Measurements from ENCODE around the gene PLA2G2A. TPM values are rescaled to one million over a fixed set of nuclear protein-coding genes. Genes with fewer than 3 reads are reported as not detected.
"Not testable (repeated sequence)": the region's sequence is repeated elsewhere in the genome, so short reads cannot be mapped to it uniquely, and the experiment has no call there.

The PLA2G2A gene
- total RNA-seq, 1 donor from 2014 or later = not detected

GRCh38 chr1:19973616-19974015, 5.8 kb downstream of the PLA2G2A start:
- no peak for DNase-seq (ENCODE audit: low read depth)

DNA sequence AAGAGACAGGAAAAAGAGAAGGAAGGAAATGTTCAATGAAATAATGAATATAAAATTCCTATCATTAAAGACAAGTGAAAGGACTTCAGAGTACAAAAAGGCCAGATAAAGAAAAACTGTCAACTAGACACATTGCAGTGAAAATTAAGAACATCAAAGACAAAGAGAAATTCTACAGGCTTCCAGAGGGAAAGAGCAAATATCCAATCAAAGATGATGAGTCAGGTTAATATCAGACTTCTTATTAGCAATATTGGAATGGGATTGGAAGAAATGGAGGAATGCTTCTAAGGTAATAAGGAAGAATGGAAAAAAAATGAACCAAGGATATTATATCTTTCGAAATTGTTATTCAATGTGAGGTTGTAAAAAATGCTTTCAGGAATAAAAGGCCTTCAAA, 7.8 kb downstream of the PLA2G2A start:
- no peak for DNase-seq (ENCODE audit: low read depth)

- no peak for DNase-seq (ENCODE audit: low read depth)
Measured at GRCh38 chr1:19969898-19970660, 9.3 kb downstream of the PLA2G2A start.

DNA sequence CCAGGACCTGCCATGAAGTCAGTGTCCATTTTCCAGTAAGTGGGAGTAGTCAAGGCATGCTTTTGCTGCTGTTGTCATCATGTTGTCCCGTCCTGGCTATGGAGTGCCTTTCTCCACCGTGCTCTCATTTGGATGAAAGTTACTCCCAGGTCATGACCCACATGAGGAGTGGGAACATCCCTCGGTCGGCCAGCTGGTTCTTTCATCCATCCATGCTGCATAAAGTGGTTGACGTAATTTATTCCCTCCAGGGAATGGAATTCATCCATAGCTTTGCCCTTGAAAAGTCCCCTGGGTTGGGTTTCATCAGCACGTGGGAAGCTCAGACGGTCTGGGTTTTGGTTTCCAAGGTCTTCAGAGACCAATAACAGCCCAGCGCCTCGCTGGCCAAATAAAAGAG, 11.6 kb downstream of the PLA2G2A start:
- DNase-seq (ENCODE audit: low read depth) = no peak

- DNase-seq (ENCODE audit: low read depth) = no peak
Measured at GRCh38 chr1:19964542-19964941, 14.9 kb downstream of the PLA2G2A start.

DNA sequence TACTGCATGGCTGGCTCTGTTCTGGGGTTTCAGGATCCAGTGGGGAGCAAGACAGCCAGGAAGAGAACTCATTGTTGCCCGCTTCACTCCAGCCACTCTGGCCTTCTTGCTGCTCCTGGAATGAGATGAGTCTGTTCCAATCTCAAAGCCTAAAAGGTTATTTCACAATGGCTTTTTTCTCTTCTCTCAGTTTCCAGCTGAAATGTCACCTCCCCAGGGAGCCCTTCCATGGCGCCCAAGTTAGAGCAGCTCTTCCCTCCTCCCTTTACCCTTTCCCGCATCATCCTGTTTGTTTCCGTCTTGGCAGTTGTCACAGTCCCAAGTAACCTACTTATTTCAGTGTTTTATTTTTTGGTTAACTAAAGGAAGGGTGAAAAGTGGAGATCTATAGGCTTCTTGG, 15.8 kb downstream of the PLA2G2A start:
- DNase-seq (ENCODE audit: low read depth) = no peak

DNA sequence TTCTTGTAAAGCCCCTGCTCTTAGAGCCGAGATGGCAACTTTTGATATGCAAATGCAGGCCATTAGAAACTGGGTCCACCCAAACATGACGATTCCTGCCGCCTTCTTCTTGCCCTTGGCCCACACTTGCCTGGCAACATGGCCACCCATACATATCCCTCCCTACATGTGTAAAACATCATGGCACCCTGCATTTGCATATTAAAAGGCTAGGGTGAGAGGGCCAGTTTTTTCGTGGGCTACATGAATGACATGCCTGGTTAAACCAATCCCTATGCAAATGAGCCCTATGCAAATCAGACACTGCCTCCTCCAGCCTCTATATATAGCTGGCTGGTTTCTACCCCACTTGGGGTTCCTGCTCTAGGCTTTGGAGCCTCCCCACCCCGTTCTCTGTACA, 18.8 kb downstream of the PLA2G2A start:
- no peak for DNase-seq (ENCODE audit: low read depth)

DNA sequence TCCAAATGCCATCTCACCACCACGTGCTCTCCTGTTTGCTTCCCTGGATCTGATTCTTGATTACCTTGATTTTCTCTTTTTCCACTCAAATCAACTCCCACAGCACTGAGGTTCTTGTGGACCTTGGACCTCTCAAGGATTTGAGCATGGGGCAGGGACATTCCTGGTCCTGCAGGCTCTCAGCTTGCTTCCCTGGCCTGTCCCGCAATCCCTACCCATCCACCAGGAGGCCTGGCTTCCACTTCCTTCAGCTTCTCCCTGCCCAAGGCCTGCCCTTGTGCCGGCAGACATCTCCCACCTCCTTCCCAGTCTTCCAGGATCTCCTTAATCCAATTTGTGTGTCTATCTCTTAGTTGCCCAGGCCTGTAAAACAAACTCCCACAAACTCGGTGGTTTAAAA, 21.6 kb downstream of the PLA2G2A start:
- no peak for DNase-seq (ENCODE audit: low read depth)

DNA sequence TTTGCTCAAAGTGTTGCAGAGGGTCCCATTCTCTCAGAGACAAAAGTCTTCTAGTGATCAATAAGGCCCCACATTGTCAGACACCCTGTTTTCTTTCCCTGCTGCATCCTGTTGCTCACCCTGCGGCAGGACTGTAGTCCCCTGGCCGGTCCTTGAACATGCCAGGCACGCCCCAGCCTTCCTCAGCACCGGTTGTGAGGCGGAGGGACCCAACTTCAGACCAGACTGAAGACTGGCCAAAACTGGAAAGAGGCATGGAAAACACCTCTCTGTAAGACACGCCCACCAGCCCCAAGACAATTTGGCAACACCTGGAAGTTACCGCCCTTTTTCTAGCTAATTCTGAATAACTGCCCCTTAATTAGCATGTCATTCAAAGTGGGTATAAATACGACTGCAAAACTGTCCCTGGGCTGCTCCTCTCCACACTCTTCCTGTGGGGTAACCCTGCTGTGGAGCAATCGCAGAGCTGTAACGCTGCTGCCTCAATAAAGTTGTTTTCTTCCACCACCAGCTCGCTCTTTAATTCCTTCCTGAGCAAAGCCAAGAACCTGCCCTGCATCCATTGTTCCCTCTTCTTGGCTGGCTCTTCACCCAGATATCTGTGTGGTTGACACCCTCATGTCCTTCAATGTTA, 23.8 kb downstream of the PLA2G2A start:
- no peak for DNase-seq (ENCODE audit: low read depth)

DNA sequence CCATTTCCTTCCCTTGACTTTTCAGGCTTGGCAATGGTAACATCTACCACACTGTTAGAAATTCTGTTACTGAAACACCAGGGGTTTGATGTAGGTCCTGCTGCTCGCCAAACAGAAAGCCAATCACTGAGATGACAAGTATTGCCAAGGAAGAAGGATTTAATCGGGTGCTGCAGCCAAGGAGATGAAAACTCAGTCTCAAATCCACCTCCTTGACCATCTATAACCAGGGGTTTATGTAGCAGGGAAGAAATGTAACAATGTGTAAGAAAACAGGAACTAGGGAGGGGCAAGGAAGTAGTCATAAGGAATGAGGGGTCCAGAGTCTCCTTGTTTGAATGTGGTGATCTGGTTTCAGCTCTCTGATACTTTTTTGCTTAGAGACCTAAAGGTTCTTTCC, 25.4 kb downstream of the PLA2G2A start:
- DNase-seq (ENCODE audit: low read depth) = no peak

DNA sequence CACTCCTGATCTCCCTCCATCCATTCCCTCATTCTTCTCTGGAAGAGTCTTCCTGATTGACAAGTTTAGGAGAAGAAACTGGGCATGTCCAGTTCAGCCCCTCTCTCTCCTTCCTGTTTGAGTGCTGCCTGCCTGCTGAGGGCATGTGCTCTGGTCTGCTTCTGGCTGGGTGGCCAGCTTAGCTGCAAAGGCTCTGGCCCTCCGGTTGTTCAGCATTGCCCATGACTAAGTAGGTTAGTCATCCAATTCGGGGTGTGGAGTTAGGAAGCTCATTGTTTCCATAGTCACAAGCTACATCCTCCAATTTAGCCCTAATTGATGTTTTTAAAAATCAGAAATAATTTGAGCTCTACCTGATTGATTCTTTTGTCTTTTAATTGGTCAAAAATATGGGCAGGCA, 30.4 kb downstream of the PLA2G2A start:
- DNase-seq (ENCODE audit: low read depth) = peak; percentile 80

DNA sequence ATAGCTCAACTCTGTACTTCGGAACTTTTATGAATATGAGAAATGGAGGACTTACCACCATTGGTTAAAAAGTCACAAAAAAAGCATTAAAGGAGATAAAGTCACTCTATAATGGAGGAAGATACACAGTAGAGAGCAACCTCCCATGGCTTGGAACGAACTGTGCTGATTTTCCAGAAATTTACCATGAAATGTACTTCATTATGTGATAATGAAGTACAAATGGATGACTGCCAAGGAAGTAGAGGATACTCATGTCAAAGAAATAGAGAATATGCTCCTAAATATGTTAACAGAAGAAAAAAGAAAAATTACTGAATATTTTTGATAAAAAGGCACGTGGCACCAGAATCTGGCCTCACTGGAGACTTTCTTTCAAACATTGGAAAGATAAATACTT, 32.4 kb downstream of the PLA2G2A start:
- no peak for DNase-seq (ENCODE audit: low read depth)

DNA sequence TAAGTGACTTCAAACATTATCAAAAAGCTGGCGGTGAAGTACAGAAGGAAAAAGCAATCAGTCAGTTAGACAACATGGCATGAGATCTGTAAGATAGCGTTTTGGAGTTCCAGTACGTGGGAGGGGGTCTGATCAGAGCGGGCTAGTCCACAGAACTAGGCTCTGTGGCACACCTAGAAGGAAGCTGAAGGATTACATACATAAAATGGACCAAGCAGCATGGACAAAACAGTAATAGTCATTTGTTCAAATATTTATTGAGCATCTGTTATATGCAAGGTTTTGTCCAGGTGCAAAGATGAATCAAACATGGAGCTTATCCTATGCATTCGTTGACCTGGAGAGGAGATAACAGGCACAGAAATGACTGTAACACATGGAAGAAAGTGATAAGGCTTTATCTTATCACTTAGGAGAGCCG, 33.1 kb downstream of the PLA2G2A start:
- DNase-seq (ENCODE audit: low read depth) = no peak

DNA sequence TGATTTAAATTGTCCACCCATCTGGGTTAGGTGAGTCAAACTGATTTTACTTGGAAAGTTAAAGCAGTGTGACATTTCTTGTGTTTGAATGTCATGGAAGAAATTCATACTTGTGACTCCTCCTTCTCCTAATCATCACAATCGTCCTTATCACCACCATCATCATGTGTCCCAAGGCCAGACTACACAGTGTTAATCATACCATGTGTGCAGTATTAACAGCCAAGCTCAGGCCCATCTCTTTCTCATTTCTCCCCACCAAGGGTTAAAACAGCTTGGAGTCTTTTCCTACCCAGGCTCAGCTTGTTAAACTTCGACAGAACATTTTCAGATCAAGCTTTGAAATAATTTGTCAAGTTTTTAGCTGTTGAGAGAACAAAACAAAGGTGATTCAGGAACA, 33.5 kb downstream of the PLA2G2A start:
- DNase-seq (ENCODE audit: low read depth) = no peak

GRCh38 chr1:19942657-19943056, 36.8 kb downstream of the PLA2G2A start:
- DNase-seq (ENCODE audit: low read depth) = no peak

GRCh38 chr1:19942088-19942487, 37.3 kb downstream of the PLA2G2A start:
- DNase-seq (ENCODE audit: low read depth) = no peak

- DNase-seq (ENCODE audit: low read depth) = no peak
Measured at GRCh38 chr1:19941206-19941568, 38.2 kb downstream of the PLA2G2A start.

DNA sequence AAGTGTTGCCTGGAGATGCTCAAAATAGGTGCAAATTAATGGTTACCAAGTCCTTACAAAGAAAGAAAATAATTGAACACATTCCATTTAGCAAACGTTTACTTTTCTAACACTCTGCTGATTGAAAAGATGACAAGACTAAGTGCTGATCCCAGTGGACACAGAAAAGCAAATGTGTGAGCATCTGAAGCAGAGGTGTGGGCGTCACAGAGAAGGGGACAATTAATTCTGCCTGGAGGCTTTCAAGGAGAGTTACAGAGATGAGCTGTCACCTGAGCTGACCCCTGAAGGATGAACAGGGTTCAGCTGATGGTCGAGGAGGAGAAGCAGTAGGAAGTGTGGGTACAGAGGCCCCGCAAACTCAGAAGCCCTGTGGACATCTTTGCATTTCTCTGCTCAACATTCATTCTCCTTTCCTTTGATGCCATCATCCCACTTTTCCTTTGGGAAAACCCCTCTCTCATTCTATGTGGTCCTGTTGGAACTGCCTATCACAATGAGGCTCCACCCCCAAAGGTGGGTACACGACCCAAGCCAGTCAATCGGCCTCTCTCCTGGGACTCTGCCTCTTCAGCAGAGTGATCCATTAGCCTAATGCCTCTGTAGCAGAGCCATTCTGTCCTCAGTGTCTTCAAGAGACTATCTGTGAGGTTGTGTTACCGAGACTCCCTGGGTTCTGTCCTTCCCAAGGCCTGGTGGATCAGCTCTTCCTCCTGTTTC, 38.8 kb downstream of the PLA2G2A start:
- no peak for DNase-seq (ENCODE audit: low read depth)

GRCh38 chr1:19938472-19938871, 40.9 kb downstream of the PLA2G2A start:
- no peak for DNase-seq (ENCODE audit: low read depth)

- DNase-seq (ENCODE audit: low read depth) = no peak
Measured at GRCh38 chr1:19936061-19936750, 43.2 kb downstream of the PLA2G2A start.

DNA sequence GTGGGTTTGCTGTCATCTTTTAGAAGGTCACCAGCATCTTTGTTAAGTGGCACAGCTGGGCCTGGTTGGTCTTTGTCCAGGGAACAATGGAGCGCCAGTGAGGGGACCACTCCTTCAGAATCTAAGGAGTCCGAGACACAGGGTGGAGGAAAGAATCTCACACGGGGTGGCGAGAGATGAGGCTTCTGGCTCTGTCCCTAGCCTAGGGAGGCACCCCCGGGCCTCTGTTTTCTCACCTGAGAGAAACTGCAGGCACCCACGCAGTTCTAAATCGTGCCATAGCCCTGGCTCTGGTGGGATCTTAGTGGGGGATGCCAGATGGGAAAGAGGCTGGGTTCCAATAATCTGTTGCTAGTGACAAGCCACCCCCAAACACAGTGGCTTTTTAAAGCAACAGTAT, 45.1 kb downstream of the PLA2G2A start:
- no peak for DNase-seq (ENCODE audit: low read depth)

- no peak for DNase-seq (ENCODE audit: low read depth)
Measured at GRCh38 chr1:19932866-19933265, 46.6 kb downstream of the PLA2G2A start.

- not testable (repeated sequence) for DNase-seq (ENCODE audit: low read depth)
Measured at GRCh38 chr1:19927130-19927421, 52.3 kb downstream of the PLA2G2A start.

All from renal cortical epithelial cell (primary cell).